GM19351 (cell line): ENCODE data around the gene ZBTB5.
"Not testable (repeated sequence)": the region's sequence is repeated elsewhere in the genome, so short reads cannot be mapped to it uniquely, and the experiment has no call there.

Experiments
- ATAC-seq: cut with Tn5 transposase; IDR thresholded peaks from one replicate; pipeline ENCODE4 v1.9.1; 2021; ENCODE audit warnings: mild to moderate bottlenecking, moderate library complexity; ENCODE audit not compliant: unreplicated experiment

The ZBTB5 gene

DNA sequence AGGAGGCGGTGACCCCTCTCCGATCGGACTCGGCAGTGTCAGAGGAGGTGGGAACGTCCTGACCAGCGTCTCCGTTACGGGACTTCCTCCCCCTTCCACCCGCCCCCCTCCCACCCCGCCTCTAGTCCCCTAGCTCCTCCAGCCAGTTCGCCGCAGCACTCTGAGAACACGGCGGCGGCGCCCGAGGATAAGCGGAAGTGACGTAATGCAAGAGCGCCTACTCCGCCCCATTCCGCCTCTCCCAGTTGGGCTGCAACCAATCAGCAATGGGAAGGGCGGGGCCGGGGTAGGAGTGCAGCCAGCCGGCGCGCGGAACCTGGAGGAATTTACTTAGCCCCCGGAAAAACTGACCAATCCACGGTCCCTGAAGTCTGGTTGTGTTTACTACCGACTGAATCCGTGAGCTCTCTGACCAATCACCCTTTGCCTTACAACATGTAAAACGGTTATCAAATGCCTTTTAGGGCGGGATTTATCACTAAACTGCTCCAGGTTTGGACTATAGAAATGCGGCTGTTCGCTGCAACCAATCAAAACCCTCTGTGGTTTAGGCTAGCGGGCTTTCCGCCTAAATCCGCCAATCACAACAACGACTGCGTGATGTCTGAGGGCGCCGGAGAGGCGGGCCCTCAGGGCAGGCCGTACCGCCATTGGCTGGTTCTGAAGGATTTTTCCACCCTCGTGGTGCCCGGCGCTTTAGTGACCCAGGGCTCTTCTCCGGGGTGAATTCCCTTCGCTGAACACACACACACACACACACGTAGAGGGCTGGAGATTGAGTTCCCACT, at the start of gene ZBTB5:
ZBTB5 (minus strand) TSS at position 202 of the 788 bp plus-strand sequence. CDS start 22,899 bp downstream, outside the sequence.
- peak; percentile 75 for ATAC-seq

DNA sequence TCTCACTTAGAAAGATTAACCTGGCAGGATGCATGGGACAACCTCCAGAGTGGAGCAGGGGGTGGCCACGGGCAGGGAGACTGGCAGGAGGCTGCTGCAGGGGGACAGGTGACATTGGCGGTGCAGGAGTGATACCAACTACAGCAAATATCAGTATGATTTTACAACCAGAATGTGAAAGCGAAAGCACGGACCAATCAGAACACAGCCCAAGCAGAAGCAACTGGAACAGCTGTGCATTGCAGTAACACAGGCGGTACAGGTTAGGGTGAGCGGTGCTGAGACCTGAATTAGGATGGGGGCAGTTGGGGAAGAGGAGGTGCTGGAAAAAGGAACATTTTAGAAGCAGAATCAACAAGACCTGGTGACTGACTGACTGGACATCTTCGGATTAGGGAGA, 49.7 kb upstream of the ZBTB5 start:
- ATAC-seq = no peak

DNA sequence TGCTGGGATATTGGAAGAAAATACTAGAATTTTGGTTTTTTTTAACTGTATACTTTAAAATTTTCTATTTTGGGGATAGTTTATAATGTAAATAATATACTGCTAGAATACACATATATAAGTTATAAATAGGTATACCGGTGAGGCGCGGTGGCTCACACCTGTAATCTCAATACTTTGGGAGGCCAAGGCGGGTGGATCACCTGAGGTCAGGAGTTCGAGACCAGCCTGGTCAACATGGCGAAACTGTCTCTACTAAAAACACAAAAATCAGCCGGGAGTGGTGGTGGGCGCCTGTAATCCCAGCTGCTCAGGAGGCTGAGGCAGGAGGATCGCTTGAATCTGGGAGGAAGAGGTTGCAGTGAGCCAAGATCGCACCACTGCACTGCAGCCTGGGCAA, 49.2 kb upstream of the ZBTB5 start:
- ATAC-seq = not testable (repeated sequence)

DNA sequence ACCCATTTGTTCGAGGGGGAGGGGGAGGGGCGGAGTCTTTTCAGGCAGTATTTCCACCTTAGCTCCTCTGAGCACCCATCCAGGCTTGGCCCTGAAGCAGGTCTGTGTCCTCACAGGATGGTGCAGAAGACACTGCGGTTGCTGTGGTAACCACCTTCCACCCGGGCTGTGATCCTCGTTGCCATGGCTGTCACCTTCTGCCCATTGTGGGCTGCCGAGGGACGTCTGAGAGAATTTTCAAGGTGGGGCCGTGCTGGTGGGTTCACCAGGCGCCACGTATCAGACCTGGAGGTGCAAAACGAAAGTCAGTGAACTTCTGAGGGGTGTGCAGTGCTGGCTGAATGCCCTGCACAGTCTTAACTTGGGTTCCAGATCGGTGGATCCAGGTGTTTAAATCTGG, 47.2 kb upstream of the ZBTB5 start:
- ATAC-seq = no peak

- no peak for ATAC-seq
Observed at GRCh38 chr9:37511016-37512010, 46.1 kb upstream of the ZBTB5 start.

- ATAC-seq = not testable (repeated sequence)
Observed at GRCh38 chr9:37510053-37510452, 44.8 kb upstream of the ZBTB5 start.

- ATAC-seq = no peak
Observed at GRCh38 chr9:37509536-37509935, 44.3 kb upstream of the ZBTB5 start.

GRCh38 chr9:37508834-37509206, 43.6 kb upstream of the ZBTB5 start:
- ATAC-seq = no peak

DNA sequence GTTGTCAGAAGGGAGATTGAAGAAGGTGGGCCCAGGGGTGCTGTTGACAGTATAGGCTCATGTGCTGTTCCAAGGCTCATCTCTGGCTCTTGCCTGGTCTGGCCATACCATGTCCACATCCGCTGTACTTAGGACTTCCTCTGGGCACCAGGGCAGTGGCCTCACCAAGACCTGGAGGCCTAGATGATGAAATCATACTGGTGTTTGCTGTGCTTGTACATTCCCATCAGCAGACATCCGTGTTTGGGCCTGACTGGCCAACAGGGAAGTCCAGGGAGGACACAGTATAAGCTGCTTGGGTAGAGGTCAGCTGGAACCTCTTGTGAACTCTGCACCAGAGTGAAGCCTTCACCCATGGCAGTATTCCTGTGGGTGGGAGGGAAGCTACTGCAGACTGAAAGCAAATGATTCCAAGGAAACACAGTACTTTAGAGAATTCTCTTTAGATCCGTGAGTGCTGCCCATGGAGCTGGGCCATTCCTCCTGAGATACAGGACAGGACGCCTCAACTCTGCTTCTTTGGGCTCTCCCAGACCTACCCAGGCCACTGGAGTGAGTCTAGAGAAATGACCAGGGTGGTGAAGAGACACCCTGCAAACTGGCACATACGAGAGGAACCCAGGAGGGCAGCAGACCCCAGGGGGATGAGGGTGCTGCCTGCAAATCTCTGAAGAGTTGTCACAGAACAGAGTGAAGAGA, 43.0 kb upstream of the ZBTB5 start:
- no peak for ATAC-seq

DNA sequence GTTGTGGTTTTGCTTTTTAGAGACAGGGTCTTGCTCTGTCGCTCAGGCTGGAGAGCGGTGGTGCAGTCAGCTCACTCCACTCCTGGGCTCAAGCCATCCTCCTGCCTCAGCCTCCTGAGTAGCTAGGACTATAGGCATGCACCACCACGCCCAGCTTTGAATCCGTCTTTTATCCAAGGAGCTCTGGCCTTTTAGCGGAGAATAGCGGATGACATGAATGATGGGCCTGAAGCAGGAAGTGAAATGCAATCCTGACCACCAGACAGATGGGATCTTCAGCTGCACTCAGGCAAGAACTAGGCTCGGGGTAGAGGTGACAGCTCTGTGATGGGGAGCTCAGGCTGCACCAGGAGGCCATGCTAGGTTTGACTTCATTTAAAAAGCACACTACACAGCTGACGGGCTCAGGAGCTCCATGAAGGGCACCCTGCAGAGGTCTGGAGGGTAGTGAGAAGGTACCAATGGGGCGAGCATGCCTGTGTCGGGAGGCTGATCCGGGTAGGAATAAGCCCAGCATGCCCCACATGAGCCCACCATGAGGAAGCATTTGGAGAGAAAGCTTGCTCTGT, 42.4 kb upstream of the ZBTB5 start:
- no peak for ATAC-seq

DNA sequence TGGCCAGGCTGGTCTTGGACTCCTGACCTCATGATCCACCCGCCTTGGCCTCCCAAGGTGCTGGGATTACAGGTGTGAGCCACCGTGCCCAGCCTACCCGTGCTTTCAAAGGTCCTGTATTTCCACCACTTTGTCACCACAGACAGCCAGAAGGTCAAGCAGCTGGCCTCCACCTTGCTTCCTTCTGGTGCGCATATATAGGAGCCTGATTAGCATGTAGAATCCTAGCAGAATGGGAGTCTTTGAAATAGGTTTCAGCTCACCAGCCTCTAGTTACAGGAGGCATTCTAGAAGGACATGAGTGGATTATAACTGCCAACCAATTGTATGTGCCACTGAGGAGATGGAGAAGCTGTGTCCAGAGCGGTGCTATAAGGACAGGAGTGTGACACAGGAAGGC, 39.4 kb upstream of the ZBTB5 start:
- no peak for ATAC-seq

DNA sequence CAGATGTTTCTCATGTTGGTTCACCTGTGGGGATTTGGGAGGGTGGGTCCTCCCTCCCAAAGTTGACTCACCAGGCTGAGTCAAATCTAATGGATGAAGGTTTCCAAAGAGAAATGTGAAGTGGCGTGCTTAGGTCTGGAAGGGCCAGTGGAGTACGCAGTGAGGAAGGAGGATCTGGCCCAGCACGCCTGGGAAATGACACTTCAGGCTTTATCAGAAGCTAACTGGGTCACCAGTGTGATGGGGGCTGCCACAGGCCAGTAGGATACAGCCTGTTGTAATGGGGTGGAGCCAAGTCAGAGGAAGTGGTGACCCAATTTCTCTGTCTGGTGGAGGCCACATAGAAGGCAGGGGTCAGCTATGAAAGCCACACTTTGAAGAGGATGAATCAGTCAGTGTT, 38.5 kb upstream of the ZBTB5 start:
- ATAC-seq = no peak

DNA sequence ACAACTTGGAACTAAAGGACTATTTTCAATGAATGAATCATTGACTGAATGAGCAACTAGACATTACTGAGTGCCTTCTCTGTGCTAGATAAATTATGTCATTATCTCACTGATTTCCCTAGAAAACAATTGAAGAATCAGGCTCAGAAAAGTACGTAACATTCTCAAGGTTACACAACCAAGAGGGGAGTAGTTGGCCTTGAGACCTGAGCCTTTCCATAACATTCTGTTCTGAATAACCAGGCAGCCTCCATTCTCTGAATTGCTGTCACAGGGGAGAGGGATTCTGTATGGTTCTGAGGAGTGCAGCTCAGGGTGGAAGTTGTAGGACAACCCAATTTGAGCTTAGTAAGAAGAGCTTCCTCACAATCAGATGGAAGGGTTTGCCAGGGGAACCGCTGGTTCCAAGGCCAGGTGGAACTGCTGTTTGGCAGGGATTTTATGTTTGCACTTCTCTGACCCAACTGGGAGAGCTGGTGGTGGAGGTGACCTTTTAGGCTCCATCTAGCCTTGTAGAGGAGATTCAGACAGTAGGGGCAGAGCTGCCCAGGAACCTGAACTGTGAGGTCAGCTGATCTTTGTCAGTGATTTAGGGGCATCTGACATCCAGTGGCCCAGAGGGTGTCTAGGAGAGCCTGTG, 36.8 kb upstream of the ZBTB5 start:
- no peak for ATAC-seq

DNA sequence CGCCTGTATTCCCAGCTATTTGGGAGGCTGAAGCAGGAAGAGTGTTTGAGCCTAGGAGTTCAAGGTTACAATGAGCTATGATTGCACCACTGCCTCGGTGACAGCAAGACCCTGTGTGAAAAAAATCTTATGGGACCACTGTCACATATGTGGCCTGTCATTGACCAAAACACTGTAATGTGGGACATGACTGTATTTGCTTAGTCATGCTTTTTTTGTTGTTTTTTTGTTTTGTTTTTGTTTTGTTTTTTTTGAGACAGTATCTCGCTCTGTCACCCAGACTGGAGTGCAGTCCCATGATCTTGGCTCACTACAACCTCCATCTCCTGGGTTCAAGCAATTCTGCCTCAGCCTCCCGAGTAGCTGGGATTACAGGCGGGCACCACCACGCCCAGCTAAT, 34.0 kb upstream of the ZBTB5 start:
- ATAC-seq = no peak

- no peak for ATAC-seq
Observed at GRCh38 chr9:37498457-37498856, 33.2 kb upstream of the ZBTB5 start.

- ATAC-seq = no peak
Observed at GRCh38 chr9:37497320-37497719, 32.1 kb upstream of the ZBTB5 start.

- no peak for ATAC-seq
Observed at GRCh38 chr9:37496020-37496419, 30.8 kb upstream of the ZBTB5 start.

DNA sequence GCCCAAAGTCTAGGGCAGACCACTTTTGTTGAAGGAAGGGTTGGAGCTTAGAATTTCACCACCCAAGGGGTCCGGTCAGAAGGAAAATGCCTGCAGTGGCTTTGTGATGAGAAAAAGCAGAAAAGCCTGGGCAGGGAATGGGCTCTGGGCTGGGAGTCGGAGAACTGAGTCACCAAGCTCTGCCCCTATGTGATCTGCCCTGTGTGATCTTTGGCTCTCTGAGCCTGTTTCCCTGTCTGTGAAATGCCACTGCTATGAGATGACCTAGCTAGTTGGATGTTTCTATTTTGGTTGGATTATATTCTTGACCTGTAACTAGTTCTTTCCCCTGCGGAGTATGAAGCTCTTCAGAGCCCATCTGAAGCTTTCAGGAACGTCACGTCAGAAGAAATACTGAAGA, 30.3 kb upstream of the ZBTB5 start:
- ATAC-seq = no peak

DNA sequence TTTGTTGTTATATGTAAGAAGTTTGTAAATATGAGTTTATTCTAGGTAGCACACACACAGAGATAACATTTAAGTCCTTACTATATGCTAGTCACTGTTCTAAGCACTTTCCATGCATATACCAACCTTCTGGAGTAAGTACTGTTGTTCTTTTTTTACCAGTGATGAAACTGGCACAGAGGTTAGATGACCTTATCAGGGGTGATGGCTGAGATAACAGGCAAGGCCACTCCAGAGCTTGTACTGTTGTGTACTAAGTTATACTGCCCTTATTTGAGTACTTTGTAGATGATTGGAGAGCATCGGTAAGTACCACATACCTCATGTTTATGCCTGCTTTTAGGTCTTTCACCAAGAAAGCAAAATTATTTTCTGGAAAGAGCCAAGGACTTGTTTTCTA, 26.7 kb upstream of the ZBTB5 start:
- ATAC-seq = no peak
